DND-41 (cell line): ENCODE measurements around the gene PDCD5.
"Not testable (repeated sequence)": the region's sequence is repeated elsewhere in the genome, so short reads cannot be mapped to it uniquely, and the experiment has no call there.

Experiments used
- ATAC-seq: fragments of 200-7000 bp; cut with Tn5 transposase; 3 replicates; pipeline ENCODE4 v1.9.1; 2021; ENCODE audit warnings: low read depth; ENCODE audit not compliant: insufficient read depth
- DNase-seq: peaks from one replicate; pipeline ENCODE4 v3.0.0-alpha.2; 2020
- H2AFZ ChIP-seq: 2 replicates; pipeline ENCODE4 v1.6.0; 2012; ENCODE audit warnings: low read depth, low read length
- H3K27ac ChIP-seq: 2 replicates; pipeline ENCODE4 v1.5.1; 2012; ENCODE audit warnings: low read length, inconsistent platforms
- H3K27me3 ChIP-seq: fragments of 200-600 bp; sonication (generic); 2 replicates; pipeline ENCODE4 v1.6.0; 2012; ENCODE audit warnings: low read length, mild to moderate bottlenecking, inconsistent platforms; ENCODE audit not compliant: insufficient read depth, poor library complexity
- H3K36me3 ChIP-seq: 2 replicates; pipeline ENCODE4 v1.5.1; 2012; ENCODE audit warnings: low read length, inconsistent platforms; ENCODE audit not compliant: insufficient read depth
- H3K4me1 ChIP-seq: 2 replicates; pipeline ENCODE4 v1.5.1; 2012; ENCODE audit warnings: mild to moderate bottlenecking, low read length; ENCODE audit not compliant: insufficient read depth
- H3K4me2 ChIP-seq: 2 replicates; pipeline ENCODE4 v1.6.0; 2012; ENCODE audit warnings: mild to moderate bottlenecking, moderate library complexity, low read length, inconsistent platforms; ENCODE audit not compliant: insufficient read depth
- H3K4me3 ChIP-seq, 2 experiments: fragments of 200-600 bp in 1 of 2; shearing (Covaris generic) in 1 of 2; 2 replicates each; pipeline ENCODE4 v1.5.1; 2012 to 2016; ENCODE audit warnings: inconsistent platforms in 2 of 2, low read length in 2 of 2, mild to moderate bottlenecking in 2 of 2, low read depth in 1 of 2, moderate library complexity in 1 of 2
- H3K79me2 ChIP-seq: 2 replicates; pipeline ENCODE4 v1.6.0; 2012; ENCODE audit warnings: low read length, inconsistent platforms; ENCODE audit not compliant: insufficient read depth
- H3K9ac ChIP-seq: 2 replicates; pipeline ENCODE4 v1.6.0; 2012; ENCODE audit warnings: low read depth, mild to moderate bottlenecking, inconsistent platforms, low read length, moderate library complexity
- H3K9me3 ChIP-seq: 2 replicates; pipeline ENCODE4 v1.5.1; 2012; ENCODE audit warnings: low read length, moderate library complexity, mild to moderate bottlenecking, inconsistent platforms; ENCODE audit not compliant: insufficient read depth, severe bottlenecking
- H4K20me1 ChIP-seq: 2 replicates; pipeline ENCODE4 v1.6.0; 2012; ENCODE audit warnings: low read length; ENCODE audit not compliant: insufficient read depth
- EZH2 ChIP-seq: IDR thresholded peaks from 3 replicates; pipeline ENCODE4 v1.6.1; 2012; ENCODE audit warnings: borderline replicate concordance, low read depth, mild to moderate bottlenecking, moderate library complexity, low read length, inconsistent platforms; ENCODE audit not compliant: severe bottlenecking
- TF ChIP-seq, protein P1 (sequence below): IDR thresholded peaks from 2 replicates; pipeline ENCODE4 v1.5.1; 2012; ENCODE audit warnings: borderline replicate concordance, low read length, moderate library complexity, mild to moderate bottlenecking; ENCODE audit not compliant: poor library complexity, severe bottlenecking; ENCODE audit errors: extremely low read depth

Gene PDCD5

DNA sequence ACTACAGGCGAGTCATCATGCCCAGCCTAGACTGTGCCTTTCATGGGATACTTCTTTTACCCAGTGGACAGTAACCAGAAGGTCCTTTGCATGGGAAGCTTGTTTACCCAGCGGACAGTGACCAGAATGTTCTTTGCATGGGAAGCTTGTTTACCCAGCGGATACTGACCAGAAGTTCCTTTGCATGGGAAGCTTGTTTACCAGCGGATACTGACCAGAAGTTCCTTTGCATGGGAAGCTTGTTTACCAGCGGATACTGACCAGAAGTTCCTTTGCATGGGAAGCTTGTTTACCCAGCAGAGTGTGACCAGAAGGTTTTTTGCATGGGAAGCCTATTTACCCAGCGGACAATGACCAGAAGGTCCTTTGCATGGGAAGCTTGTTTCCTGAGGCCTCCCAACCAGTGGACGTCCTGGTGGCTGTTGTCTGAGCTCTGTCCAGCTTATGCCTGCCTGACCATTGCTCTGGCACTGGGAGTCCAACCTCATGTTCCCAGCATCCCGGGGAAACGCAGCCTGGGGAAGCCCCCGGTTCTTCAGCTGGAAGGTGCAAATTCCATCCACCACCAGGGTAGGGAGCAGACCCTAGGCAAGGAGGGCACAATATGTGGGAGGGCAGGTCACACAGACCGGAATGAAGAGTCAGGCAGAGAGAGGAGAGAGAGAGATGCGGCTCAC, 41.6 kb upstream of the PDCD5 start:
- H3K27ac ChIP-seq = no peak overlapping the region
- H3K9me3 ChIP-seq = peaks cover 2% of the 10 kb centered on the region
- H3K79me2 ChIP-seq = no peaks in the 10 kb centered on the region
- H3K9ac ChIP-seq = no peak overlapping the region
- no peak for TF ChIP-seq EZH2
- TF ChIP-seq, protein P1, sequence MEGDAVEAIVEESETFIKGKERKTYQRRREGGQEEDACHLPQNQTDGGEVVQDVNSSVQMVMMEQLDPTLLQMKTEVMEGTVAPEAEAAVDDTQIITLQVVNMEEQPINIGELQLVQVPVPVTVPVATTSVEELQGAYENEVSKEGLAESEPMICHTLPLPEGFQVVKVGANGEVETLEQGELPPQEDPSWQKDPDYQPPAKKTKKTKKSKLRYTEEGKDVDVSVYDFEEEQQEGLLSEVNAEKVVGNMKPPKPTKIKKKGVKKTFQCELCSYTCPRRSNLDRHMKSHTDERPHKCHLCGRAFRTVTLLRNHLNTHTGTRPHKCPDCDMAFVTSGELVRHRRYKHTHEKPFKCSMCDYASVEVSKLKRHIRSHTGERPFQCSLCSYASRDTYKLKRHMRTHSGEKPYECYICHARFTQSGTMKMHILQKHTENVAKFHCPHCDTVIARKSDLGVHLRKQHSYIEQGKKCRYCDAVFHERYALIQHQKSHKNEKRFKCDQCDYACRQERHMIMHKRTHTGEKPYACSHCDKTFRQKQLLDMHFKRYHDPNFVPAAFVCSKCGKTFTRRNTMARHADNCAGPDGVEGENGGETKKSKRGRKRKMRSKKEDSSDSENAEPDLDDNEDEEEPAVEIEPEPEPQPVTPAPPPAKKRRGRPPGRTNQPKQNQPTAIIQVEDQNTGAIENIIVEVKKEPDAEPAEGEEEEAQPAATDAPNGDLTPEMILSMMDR = no peak
- no peaks in the 10 kb centered on the region for H4K20me1 ChIP-seq
- no peak for DNase-seq
- no peaks in the 10 kb centered on the region for H3K36me3 ChIP-seq
- H3K4me1 ChIP-seq = no peaks in the 10 kb centered on the region
- H2AFZ ChIP-seq = no peak overlapping the region
- H3K4me3 ChIP-seq = no peak overlapping the region
- ATAC-seq = no peak
- no peaks in the 10 kb centered on the region for H3K27me3 ChIP-seq
- H3K4me2 ChIP-seq = no peak overlapping the region

DNA sequence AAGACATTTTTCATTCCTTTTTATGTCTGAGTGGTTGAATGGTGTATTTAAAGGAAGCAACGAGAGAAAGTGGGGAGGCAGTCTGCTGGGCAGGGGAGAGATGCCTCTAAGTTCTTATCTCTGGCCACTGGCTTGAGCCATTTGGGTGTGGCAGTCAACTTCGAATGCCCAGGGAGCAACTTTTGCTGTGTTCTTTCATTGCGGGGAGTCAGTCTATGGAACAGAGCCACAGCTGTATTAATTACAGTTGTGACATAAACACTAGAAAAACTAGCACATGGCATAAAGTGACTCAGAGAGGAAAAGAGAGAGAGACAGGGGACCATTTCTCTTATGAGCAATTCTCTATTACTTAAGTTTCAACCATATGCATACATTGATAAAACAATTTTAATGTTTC, 40.4 kb upstream of the PDCD5 start:
- Histone ChIP-seq H3K36me3 (no peaks in the 10 kb centered on the region), H3K27ac (no peak overlapping the region), H3K79me2 (no peaks in the 10 kb centered on the region), H3K4me3 (no peak overlapping the region), H3K27me3 (no peaks in the 10 kb centered on the region), H4K20me1 (no peaks in the 10 kb centered on the region), H3K9ac (no peak overlapping the region), H3K4me1 (no peaks in the 10 kb centered on the region), H3K9me3 (no peaks in the 10 kb centered on the region), H3K4me2 (no peak overlapping the region), H2AFZ (no peak overlapping the region)
- no peak for TF ChIP-seq EZH2
- TF ChIP-seq, protein P1 = no peak
- ATAC-seq = no peak
- no peak for DNase-seq

DNA sequence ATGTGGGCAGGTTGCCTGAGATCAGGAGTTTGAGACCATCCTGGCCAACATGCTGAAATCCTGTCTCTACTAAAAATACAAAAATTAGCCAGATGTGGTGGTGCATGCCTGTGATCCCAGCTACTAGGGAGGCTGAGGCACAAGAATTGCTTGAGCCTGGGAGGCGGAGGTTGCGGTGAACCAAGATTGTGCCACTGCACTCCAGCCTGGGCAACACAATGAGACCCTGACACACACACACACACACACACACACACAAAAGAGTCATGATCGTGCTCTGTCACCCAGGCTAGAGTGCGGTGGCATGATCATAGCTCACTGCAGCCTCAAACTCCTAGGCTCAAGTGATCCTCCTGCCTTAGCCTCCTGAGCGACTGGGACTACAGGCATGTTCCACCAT, 39.6 kb upstream of the PDCD5 start:
- not testable (repeated sequence) for H3K4me2 ChIP-seq, H3K9me3 ChIP-seq, H3K36me3 ChIP-seq, H3K4me3 ChIP-seq, H4K20me1 ChIP-seq, H3K27ac ChIP-seq, H3K79me2 ChIP-seq, H3K27me3 ChIP-seq, H2AFZ ChIP-seq, ATAC-seq, DNase-seq, H3K9ac ChIP-seq, H3K4me1 ChIP-seq

DNA sequence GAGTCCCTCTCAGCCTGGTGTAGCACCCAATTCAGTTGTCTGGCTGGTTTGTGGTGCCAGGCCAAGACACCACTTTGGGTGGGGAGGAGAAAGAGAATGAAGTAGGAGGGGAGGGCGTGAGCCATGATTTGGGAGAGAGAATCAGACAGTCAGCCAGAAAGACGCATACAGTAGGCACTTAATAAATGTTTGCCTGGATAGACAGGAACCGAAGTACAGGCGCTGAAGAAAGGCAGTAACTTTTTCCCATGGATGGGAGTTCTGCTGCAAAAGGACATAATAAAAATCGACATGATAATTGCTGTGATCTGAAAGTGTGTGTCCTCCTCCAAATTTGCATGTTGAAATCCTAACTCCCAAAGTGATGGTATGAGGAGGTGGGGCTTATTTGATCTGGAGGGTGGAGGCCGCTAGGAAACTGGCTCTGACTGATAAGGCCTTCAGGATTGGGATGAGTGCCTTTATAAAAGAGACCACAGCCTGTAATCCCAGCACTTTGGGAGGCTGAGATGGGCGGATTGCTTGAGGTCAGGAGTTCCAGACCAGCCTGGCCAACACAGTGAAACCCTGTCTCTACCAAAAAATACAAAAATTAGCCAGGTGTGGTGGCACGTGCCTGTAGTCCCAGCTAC, 38.4 kb upstream of the PDCD5 start:
- H3K36me3 ChIP-seq = no peaks in the 10 kb centered on the region

More for the DNA sequence above, 38.4 kb upstream of the PDCD5 start:
- no peak for TF ChIP-seq EZH2
- TF ChIP-seq, protein P1 = no peak
- H3K4me1 ChIP-seq = no peaks in the 10 kb centered on the region
- DNase-seq = no peak
- no peak overlapping the region for H3K27ac ChIP-seq
- H3K9ac ChIP-seq = no peak overlapping the region
- no peaks in the 10 kb centered on the region for H3K9me3 ChIP-seq
- no peak overlapping the region for H3K4me3 ChIP-seq
- no peak for ATAC-seq
- no peak overlapping the region for H2AFZ ChIP-seq
- H4K20me1 ChIP-seq = no peaks in the 10 kb centered on the region
- no peaks in the 10 kb centered on the region for H3K79me2 ChIP-seq
- no peak overlapping the region for H3K4me2 ChIP-seq
- H3K27me3 ChIP-seq = no peaks in the 10 kb centered on the region
